Left cardiac atrium (tissue), 2 donors: ENCODE results near the gene NPIPB8. TPM values are rescaled to one million over a fixed set of nuclear protein-coding genes. Genes with fewer than 3 reads are reported as not detected.

Experiments used
- total RNA-seq, 2 donors: library from RNA; stranded (reverse); fragmentation: NEBNext Ultra II Directional; extraction: Animal tissue kit (Norgen Biotek cat#: 25700); gene quantifications; one replicate each; pipeline ENCODE4 v1.2.1, GENCODE V29; 2021
- donor health status: DM: no; HTN: yes; CAD: no; lungs with severe emphysema.
- donor health status: DM: yes; HTN: yes; CAD: no.

NPIPB8 gene
- total RNA-seq, 2 donors from 2014 or later: 0.27 to 0.73 TPM

Other genes starting within 250 kb of the NPIPB8 start
- gene EIF3CL, start 234.2 kb upstream of the NPIPB8 start, total RNA-seq: 10 to 100 TPM; 17.2 to 32.4 TPM
- gene NPIPB7, start 165.7 kb upstream of the NPIPB8 start, total RNA-seq: not detected
- gene CLN3, start 146.0 kb upstream of the NPIPB8 start, total RNA-seq: 10 to 100 TPM; 11.4 to 16.9 TPM
- gene APOBR, start 143.4 kb upstream of the NPIPB8 start, total RNA-seq: 1 to 10 TPM; 1.1 to 1.4 TPM
- not detected for gene IL27, start 131.2 kb upstream of the NPIPB8 start, total RNA-seq
- 10 to 100 TPM; 49.3 to 90.2 TPM for gene NUPR1, start 99.1 kb upstream of the NPIPB8 start, total RNA-seq
- gene SGF29, start 84.1 kb upstream of the NPIPB8 start, total RNA-seq: 10 to 100 TPM; 14.5 to 15.8 TPM
- gene SULT1A2, start 41.0 kb upstream of the NPIPB8 start, total RNA-seq: 1 to 10 TPM; 1.3 to 2.1 TPM
- gene SULT1A1, start 28.0 kb upstream of the NPIPB8 start, total RNA-seq: 10 to 100 TPM; 15.4 to 23.1 TPM
- 100 to 1,000 TPM; 398 to 532 TPM for gene EIF3C, start 73.4 kb downstream of the NPIPB8 start, total RNA-seq
- gene NPIPB9, start 113.7 kb downstream of the NPIPB8 start, total RNA-seq: under 1 TPM in 1 of 2 donors, not detected in 1; 0.35 TPM
- 10 to 100 TPM; 52.5 to 66.2 TPM for gene ATXN2L, start 184.9 kb downstream of the NPIPB8 start, total RNA-seq
- 100 to 1,000 TPM; 167 to 183 TPM for gene TUFM, start 208.3 kb downstream of the NPIPB8 start, total RNA-seq
- gene SH2B1, start 225.8 kb downstream of the NPIPB8 start, total RNA-seq: 10 to 100 TPM; 37.4 to 39.0 TPM
- under 1 TPM; 0.27 to 0.37 TPM for gene ATP2A1, start 240.4 kb downstream of the NPIPB8 start, total RNA-seq